Measurements from ENCODE around the gene ACSBG1.

Gene ACSBG1

DNA sequence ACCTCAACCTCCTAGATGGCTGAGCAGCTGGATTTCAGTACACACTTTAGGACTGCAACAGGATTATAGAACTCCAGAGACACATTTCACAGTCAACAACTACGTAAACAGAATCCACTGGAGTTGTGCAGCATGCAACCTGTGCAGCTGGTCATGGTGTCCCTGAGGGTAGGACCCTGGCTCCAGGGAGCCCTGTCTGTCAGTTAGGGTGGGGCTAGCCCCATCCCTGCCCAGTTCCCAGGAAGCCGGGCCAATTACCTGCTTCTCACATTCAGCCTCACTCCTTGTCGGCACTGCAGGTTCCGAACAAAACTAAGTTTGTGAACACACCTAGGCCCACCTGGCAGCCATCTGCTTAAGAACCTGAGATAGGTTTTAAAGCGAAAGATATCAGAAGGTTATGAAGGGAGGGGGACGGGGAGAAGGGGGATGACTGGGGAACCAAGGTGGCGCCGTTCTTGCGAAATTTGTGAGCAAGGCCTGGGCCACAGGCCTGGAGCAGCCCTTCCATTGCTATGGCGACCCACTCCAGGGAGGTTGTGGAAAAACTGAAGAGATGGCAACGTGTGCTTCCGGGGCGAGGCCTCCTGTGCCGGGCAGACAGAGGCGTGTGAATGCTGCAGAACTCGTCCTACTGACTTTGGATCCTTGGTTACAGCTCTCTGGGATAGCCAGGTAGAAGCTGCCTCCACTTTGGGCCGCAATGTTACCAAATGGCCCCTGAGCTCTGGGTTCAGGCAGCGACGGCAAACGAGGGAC, 25.3 kb downstream of the ACSBG1 start:
- in situ Hi-C loops (cut with HindIII; ENCODE audit: low sequenced_read_pairs) = no loop called here
- TF ChIP-seq, protein P1, sequence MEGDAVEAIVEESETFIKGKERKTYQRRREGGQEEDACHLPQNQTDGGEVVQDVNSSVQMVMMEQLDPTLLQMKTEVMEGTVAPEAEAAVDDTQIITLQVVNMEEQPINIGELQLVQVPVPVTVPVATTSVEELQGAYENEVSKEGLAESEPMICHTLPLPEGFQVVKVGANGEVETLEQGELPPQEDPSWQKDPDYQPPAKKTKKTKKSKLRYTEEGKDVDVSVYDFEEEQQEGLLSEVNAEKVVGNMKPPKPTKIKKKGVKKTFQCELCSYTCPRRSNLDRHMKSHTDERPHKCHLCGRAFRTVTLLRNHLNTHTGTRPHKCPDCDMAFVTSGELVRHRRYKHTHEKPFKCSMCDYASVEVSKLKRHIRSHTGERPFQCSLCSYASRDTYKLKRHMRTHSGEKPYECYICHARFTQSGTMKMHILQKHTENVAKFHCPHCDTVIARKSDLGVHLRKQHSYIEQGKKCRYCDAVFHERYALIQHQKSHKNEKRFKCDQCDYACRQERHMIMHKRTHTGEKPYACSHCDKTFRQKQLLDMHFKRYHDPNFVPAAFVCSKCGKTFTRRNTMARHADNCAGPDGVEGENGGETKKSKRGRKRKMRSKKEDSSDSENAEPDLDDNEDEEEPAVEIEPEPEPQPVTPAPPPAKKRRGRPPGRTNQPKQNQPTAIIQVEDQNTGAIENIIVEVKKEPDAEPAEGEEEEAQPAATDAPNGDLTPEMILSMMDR (IDR thresholded peaks at IDR 0.05; ENCODE audit: low read depth, low read length) = no peak
- no peak overlapping the region for H3K4me3 ChIP-seq (ENCODE audit: low read depth, low read length)
- DNase-seq (ENCODE audit: low read depth, low spot score) = no peak

DNA sequence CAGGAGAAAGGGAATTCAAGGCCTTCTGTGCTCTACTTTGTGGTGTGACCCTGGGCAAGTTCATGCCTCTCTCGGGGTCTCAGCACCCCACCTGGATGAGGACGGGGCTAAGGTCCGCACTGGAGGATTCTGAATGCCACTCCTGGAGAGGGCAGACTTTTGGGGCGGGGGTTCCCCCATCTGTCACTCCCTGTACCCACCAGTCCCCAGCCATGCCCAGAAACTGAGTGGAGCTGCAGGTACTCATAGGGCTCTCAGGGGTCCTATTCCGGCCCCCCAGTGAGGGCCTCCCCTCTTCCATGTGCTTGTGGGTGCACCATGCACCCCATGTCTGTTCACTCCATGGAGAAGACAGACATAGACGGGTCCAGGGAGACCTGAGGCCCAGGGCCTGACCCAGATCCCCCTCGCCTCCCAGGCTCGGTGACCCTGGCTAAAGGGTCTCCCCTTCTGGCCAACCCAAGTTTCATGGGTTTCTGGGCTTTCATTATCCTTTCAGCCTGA, 26.0 kb downstream of the ACSBG1 start:
- no peak for DNase-seq (ENCODE audit: low read depth, low spot score)
- no peak overlapping the region for H3K4me3 ChIP-seq (ENCODE audit: low read depth, low read length)
- in situ Hi-C loops (cut with HindIII; ENCODE audit: low sequenced_read_pairs) = no loop called here
- TF ChIP-seq, protein P1 (IDR thresholded peaks at IDR 0.05; ENCODE audit: low read depth, low read length) = no peak

DNA sequence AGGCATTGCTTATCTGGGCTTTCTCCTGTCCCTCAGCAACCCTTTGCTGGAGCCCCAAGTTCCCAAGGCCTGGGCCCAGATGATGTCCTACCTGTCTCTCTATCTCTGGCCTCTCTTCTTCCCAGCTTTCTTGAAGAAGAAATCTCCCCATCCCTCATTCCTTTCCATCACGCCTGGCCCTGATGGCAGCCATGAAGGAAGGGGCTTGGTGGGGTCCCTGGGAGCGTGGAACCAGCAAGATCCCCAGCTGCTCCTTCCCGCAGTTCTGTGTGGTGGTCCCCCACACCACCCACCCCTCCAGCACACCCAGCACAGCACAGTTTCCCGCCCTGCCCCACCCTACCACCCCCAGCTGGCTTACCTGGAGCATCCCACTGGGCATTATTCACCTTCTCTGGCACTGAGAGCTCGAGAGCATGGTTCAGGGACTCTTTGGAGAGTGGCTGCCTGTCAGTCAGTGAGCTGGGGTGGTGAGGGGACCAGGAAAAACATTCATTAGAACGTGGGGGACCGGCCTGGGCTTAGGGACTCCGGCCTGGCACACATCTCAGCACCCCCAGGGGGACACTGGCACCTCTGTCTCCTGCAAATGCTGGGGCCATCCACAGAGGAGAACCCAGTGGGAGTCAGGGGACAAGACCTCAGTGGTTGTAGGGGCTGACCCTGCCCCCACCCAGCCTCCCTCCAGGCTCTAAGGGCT, 26.6 kb downstream of the ACSBG1 start:
- TF ChIP-seq, protein P1 (IDR thresholded peaks at IDR 0.05; ENCODE audit: low read depth, low read length) = no peak
- DNase-seq (ENCODE audit: low read depth, low spot score) = no peak
- no peak overlapping the region for H3K4me3 ChIP-seq (ENCODE audit: low read depth, low read length)
- in situ Hi-C loops (cut with HindIII; ENCODE audit: low sequenced_read_pairs) = no loop called here

DNA sequence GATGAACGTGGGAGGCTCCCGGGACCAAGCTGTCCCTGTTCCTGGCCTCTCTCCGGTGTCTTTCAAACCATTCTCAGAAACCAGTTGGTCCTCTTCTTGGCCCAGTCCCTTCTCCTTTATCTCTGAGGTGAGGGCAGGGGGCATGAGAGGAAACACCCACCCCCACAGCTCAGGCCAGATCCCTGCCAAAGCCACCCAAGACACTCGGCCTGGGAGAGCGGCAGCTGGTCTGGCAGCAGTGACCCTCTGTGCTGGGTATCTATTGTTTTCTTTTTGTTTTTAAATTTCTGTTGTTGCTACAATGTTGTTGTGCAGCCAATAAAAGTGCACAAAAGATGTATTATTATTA, 27.3 kb downstream of the ACSBG1 start:
- in situ Hi-C loops (cut with HindIII; ENCODE audit: low sequenced_read_pairs) = no loop called here
- no peak overlapping the region for H3K4me3 ChIP-seq (ENCODE audit: low read depth, low read length)
- DNase-seq (ENCODE audit: low read depth, low spot score) = no peak
- TF ChIP-seq, protein P1 (IDR thresholded peaks at IDR 0.05; ENCODE audit: low read depth, low read length) = no peak

DNA sequence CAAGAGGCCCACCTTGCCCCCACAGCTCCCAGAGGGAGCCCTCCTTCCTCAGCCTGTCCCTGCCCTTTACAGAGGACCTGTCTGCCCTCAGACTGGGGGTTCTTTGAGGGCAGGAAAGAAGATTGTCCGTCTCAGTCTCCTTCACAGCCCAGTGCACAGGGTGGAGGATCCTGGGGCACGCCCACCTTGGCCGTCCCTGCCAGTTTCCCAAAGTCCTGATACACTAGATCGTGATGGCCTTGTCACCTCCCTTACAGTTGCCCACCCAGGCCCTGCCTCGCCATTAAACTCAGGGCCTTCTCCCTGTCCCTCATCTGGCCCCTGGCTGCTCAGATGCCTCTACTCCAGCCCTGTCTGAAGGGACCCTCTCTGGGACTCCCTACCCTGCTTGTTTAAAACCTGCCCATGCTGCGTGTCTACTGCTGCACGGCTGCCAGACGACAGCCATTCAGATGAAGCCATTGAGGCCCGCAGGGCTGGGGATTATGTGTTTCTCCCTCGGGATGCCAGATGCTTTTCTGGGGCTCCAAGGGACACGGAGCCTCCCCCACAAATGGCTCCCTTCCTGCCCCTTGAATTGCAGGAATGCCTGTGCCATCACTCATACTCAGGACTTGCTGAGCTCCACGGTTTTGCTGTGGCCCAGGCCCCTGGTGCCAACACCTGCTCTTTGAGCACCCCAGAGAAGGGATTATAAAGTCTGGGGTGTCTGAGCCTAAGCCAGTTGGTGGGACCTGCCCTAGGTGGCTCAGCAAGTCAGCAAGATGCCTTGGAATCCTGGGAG, 27.8 kb downstream of the ACSBG1 start:
- no peak overlapping the region for H3K4me3 ChIP-seq (ENCODE audit: low read depth, low read length)
- DNase-seq (ENCODE audit: low read depth, low spot score) = no peak
- TF ChIP-seq, protein P1 (IDR thresholded peaks at IDR 0.05; ENCODE audit: low read depth, low read length) = no peak
- in situ Hi-C loops (cut with HindIII; ENCODE audit: low sequenced_read_pairs) = no loop called here

DNA sequence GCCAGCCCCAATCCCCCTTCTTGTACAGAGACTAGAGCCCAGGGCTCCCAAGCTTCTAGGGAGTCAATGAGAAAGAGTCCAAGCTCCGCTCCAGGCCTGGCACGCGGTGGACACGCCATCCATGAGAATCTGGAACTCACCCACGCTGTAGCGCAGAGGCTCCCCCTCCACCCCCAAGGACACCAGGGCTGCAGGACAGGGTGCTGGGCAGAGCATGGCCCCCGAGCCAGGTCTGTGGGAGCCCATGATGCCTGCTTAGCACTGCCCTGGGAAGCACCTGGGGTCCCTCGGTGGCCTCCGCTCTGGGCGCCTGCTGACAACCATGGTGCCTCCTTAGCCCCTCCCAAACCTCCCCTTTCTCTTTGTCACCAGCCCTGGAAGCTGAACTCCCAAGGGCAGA, 28.5 kb downstream of the ACSBG1 start:
- H3K4me3 ChIP-seq (ENCODE audit: low read depth, low read length) = no peak overlapping the region
- DNase-seq (ENCODE audit: low read depth, low spot score) = no peak
- in situ Hi-C loops (cut with HindIII; ENCODE audit: low sequenced_read_pairs) = no loop called here
- TF ChIP-seq, protein P1 (IDR thresholded peaks at IDR 0.05; ENCODE audit: low read depth, low read length) = no peak
